ENCODE results near the gene TTC31.

DNA sequence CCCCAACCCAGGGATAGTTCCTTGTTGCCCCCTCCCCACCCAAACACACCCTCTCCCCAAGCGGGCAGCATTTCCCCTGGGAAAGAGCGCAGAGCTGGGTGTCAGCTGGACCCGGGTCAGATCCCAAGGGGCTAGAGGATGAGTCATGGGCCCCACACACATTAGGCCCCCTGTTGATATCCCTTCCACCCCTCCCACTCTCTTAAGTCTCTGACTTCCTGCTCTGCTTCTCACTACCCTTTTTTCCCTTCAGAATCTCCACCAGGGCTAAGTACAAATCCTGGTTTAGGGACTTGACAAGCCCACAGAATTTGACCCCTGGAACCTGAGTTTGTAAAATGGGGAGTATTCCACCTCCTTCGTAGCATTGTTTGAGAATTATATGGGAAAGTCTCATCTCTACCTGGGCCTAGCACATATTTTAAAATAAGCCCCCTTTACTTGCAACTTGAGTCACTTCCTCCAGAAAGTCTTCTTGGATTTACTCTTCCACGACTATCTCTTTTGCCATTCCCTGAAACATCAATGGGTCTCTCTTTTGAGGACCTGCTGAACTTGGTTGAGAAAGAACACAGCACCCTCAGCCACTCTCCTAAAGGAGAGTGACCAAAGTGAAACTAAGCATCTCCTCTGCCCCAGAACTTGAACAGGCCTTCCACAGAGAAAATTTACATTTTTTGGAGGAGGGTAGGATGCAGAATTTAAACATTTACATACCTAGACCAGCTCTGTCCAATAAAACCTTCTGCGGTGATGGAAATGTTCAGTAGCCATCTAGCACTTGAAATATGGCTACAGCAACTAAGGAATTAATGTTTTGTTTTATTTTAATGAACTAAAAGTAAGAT is 45.8 kb upstream of the TTC31 start:
- no peak for TF ChIP-seq POLR2AphosphoS5 (IDR thresholded peaks at IDR 0.05)
- no peak for TF ChIP-seq CTCF (IDR thresholded peaks at IDR 0.05)
- no peak for TF ChIP-seq POLR2A (IDR thresholded peaks at IDR 0.05)
